GM18526 (cell line): ENCODE results near the gene BRPF1.

Experiments
- POLR2A ChIP-seq: IDR thresholded peaks from 3 replicates; pipeline ENCODE4 v1.6.1; 2011; ENCODE audit not compliant: insufficient read length; ENCODE audit errors: extremely low read depth

Gene BRPF1

DNA sequence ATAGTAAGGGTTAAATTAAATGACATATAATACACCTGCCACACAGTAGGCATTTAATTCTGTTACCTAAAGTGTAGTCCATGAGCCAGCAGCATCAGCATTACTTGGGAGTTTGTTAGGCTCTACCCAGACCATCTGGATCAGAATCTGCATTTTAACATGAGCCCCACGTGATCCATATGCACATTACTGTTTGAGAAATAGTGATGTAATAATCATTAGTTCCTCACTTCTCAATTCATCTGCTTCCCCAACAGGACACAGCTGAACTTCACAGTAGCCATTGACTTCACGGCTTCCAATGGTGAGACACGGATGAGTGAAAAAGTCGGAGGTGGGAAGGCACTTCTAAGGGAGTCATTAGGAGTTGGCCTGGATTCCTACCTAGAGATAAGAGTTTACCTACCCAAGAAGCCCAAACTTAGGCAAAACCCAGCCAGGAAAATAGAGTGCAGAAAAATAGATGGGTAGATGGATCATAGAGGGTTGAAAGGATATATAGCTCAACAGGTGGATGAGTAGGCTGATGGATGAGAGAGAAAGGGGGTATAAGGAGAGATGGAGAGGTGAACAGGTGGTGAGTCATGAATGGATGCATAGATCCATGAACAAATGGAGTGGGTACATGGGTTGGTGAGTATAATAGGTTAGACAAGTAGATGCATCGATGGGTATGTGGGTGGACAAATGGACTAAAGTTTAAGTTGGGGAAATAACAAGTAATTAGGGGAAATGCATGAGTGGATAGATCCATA, 14.6 kb upstream of the BRPF1 start:
- no peak for TF ChIP-seq POLR2A

DNA sequence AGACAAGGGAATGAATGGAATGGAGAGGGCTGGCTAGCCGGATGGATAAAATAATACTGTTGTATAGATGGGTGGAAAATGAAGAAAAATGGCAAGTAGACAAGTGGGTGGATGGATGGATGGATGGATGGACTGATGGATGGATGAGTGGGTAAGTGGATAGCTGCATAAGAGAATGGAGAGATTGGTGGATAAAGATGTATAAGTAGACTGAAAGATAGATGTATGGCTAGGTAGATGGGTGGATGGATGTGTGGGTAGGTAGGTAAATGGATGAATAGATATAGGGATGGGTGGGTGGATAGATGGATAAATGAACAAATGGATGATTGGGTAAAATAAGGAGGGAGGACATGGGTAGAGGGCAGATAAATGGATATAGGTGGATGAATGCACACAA, 14.0 kb upstream of the BRPF1 start:
- no peak for TF ChIP-seq POLR2A

DNA sequence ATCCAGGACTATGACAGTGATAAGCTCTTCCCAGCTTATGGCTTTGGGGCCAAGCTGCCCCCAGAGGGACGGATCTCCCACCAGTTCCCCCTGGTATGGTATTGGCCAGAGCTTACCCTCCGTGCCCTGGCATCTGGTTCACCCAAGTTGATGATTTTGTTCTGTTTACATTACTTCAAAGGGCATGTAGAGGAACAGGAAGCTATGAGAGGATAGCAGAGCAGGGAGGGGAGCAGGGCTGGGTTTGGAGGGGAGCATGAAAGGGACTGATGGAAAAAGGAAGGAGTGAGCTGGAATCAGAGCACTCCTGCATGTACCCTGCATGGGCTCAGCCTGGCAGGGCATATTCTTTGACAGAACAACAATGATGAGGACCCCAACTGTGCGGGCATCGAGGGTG, 13.4 kb upstream of the BRPF1 start:
- no peak for TF ChIP-seq POLR2A

DNA sequence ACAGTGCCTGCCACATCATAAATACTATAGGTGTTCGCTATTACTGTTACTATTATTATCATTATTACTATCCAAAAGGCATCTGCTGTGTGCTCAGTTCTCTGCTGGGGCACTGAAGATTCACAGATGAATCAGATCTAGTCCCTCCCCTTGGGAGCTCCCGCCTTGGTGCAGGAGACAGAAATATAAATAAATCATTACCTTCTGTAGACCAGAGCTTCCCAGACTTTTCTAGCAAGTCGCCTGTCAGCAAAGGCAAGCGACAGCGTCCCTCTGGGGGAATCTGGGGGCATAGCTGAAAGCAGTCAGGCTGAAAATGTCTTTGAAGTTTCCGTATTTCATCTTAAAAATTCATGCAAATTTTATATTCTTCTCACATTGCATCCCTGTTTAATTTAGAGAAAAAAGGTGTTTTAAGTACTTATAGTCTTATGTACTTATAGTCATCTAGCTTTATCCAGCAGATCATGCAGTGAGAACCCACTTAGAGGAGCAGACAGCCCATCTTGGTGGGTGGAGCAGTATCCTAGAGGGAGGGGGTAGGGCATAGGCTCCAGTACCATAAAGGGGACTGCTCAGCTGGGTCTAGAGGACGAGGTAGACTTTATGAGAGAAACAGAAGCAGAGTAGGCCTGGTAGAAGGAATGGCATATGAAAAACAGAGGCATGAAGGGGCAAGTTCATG, 10.4 kb upstream of the BRPF1 start:
- no peak for TF ChIP-seq POLR2A

GRCh38 chr3:9721700-9722060, 9.9 kb upstream of the BRPF1 start:
- TF ChIP-seq POLR2A = no peak

GRCh38 chr3:9725775-9726515, 5.6 kb upstream of the BRPF1 start:
- no peak for TF ChIP-seq POLR2A

DNA sequence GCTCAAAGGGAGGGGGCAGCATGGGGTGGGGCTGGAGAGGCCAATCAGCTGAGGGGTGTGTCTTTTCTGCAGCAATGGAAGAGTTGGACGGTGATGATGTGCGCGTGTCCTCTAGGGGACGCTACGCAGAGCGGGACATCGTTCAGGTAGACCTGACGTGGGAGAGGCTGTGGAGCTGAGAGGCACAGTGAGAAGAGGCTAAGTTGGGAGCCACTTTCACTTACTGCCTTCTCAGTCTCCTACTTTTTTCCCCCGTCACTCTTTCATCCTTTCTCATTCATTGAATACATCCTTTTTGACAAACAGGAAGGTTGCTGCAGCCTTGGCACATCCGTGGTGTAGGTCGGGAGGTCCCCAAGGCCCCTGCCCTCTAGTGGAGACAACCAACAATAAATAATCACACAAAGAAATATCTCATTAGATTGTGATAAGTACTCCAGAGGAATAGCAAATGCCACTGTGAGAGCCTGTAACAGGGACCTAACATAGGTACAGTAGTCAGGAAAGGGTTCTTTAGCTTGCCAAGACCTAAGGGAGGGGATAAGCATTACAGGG, 4.4 kb upstream of the BRPF1 start:
- no peak for TF ChIP-seq POLR2A

GRCh38 chr3:9727743-9728142, 3.8 kb upstream of the BRPF1 start:
- no peak for TF ChIP-seq POLR2A

- no peak for TF ChIP-seq POLR2A
Observed at GRCh38 chr3:9729419-9729818, 2.1 kb upstream of the BRPF1 start.

DNA sequence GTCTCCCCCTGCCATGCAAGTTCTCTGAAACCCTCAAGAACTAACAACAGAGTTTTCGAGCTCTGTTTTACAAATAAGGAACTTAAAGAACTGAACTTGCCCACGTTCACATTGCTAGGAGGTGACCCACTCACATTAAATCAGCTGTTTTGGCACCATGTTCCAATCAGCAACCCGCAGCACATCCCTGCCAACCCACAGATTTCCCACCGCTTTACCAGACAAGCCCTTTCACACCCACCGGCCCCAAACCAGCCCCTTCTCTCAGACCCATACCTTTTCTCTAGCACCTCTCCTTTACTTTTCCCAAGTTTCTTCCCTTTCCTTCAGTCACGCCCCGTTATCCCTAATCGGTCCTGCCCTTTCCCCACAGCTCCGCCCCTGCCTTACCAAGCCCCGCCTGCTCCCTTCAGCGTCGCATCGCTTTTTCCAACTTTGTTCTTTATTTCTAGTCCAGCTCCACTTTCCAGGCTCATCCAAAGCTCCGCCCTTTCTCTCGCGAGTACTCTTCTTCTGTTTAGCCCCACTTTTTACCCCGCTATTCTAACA, 804 bp upstream of the BRPF1 start:
- TF ChIP-seq POLR2A = no peak

GRCh38 chr3:9732080-9732739, 675 bp downstream of the BRPF1 start:
- no peak for TF ChIP-seq POLR2A

GRCh38 chr3:9732740-9733115, 1.2 kb downstream of the BRPF1 start:
- TF ChIP-seq POLR2A = no peak

GRCh38 chr3:9736831-9737230, 5.3 kb downstream of the BRPF1 start:
- TF ChIP-seq POLR2A = no peak

- no peak for TF ChIP-seq POLR2A
Observed at GRCh38 chr3:9739181-9739580, 7.6 kb downstream of the BRPF1 start.

GRCh38 chr3:9742560-9742959, 11.0 kb downstream of the BRPF1 start:
- no peak for TF ChIP-seq POLR2A

DNA sequence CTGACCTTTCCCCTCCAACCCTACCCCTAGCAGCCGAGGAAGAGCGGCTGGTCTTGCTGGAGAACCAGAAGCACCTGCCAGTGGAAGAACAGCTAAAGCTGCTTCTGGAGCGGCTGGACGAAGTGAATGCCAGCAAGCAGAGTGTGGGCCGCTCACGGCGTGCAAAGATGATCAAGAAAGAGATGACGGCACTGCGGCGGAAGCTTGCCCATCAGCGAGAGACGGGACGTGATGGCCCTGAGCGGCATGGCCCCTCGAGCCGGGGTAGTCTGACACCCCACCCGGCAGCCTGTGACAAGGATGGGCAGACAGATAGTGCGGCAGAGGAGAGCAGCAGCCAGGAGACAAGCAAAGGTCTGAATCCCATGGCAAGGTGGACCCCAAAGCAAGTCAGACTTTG, 12.0 kb downstream of the BRPF1 start:
- no peak for TF ChIP-seq POLR2A

DNA sequence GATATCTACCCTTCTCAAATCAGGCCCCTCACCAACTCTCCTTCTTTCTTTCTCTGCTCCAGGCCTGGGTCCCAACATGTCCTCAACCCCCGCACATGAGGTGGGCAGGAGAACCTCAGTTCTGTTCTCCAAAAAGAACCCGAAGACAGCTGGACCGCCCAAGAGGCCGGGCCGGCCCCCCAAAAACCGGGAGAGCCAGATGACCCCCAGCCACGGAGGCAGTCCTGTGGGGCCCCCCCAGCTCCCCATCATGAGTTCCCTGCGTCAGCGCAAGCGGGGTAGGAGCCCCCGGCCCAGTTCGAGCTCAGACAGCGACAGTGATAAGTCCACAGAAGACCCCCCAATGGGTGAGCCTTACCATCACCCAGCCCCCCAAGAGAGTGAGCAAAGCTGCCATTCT, 12.6 kb downstream of the BRPF1 start:
- no peak for TF ChIP-seq POLR2A
